Choroid plexus epithelial cell (primary cell): Measurements from ENCODE around the gene LXN.

Experiments used
- DNase-seq: peaks from one replicate; pipeline ENCODE4 v3.0.0-alpha.2; 2010; ENCODE audit warnings: low read depth
- H3K4me3 ChIP-seq: 2 replicates; pipeline ENCODE4 v1.5.1; 2011; ENCODE audit warnings: low read depth, mild to moderate bottlenecking, control low read depth, low read length, moderate library complexity
- CTCF ChIP-seq: conservative IDR thresholded peaks from 2 replicates; pipeline ENCODE4 v1.5.1; 2011; ENCODE audit warnings: low read depth, mild to moderate bottlenecking, control low read depth, inconsistent platforms, low read length, moderate library complexity

The LXN gene

GRCh38 chr3:158672215-158673176 is at the start of gene LXN:
Gene LXN, minus strand, starts transcription at chr3:158672648. Its CDS starts 170 bp downstream, at chr3:158672478.
- H3K4me3 ChIP-seq, result peak within 1 kb of the TSS; percentile 85
- DNase-seq, result peak; percentile 95
- TF ChIP-seq CTCF, result peak; percentile 91

- no peak for TF ChIP-seq CTCF
Measured at GRCh38 chr3:158722108-158722507, 49.7 kb upstream of the LXN start.

GRCh38 chr3:158718490-158719170 is 46.2 kb upstream of the LXN start:
- no peak for TF ChIP-seq CTCF
- no peak overlapping the region for H3K4me3 ChIP-seq
- peak; percentile 97 for DNase-seq

More at GRCh38 chr3:158722108-158722507, 49.7 kb upstream of the LXN start:
- no peak overlapping the region for H3K4me3 ChIP-seq
- no peak for DNase-seq

GRCh38 chr3:158717576-158717975 is 45.1 kb upstream of the LXN start:
- H3K4me3 ChIP-seq, result no peak overlapping the region
- TF ChIP-seq CTCF, result no peak
- DNase-seq, result peak; percentile 30

- no peak overlapping the region for H3K4me3 ChIP-seq
- peak; percentile 97 for DNase-seq
- no peak for TF ChIP-seq CTCF
Measured at GRCh38 chr3:158713094-158713499, 40.6 kb upstream of the LXN start.

GRCh38 chr3:158712443-158712842 is 40.0 kb upstream of the LXN start:
- DNase-seq, result no peak
- no peak for TF ChIP-seq CTCF
- no peak overlapping the region for H3K4me3 ChIP-seq
